Gastrocnemius medialis (tissue), 4 donors: Measurements from ENCODE around the gene MAB21L1.

ENCODE experiments used
- CTCF ChIP-seq, 5 experiments: fragments of 450-650 bp in 3 of 5; fragments of 200-600 bp in 2 of 5; sonication (generic) in 2 of 5; IDR thresholded peaks in 4 of 5; conservative IDR thresholded peaks in 1 of 5; 1 replicate in 4 of 5; 2 replicates in 1 of 5; pipeline ENCODE4 v1.5.1; 2016 to 2019; ENCODE audit warnings: antibody characterized with exemption in 5 of 5, mild to moderate bottlenecking in 3 of 5, moderate library complexity in 3 of 5
- POLR2A ChIP-seq, 2 donors: fragments of 450-650 bp; IDR thresholded peaks; one replicate each; pipeline ENCODE4 v1.6.1; 2017; ENCODE audit warnings: antibody characterized with exemption in 2 of 2, mild to moderate bottlenecking in 2 of 2, moderate library complexity in 2 of 2

GRCh38 chr13:35460061-35460460 lies 16.4 kb downstream of the MAB21L1 start:
- TF ChIP-seq POLR2A (IDR thresholded peaks at IDR 0.05) (no peak), CTCF (IDR thresholded peaks at IDR 0.05 in 4 of 5, conservative IDR thresholded peaks at IDR 0.05 in 1 of 5) (no peak)
